Ovary (tissue), 9 donors: Measurements from ENCODE around the gene GAS2L1. TPM values are rescaled to one million over a fixed set of nuclear protein-coding genes. Genes with fewer than 3 reads are reported as not detected.

Experiments used
- DNase-seq, 5 donors: peaks; one replicate each; pipeline ENCODE4 v3.0.0-alpha.2; 2019 to 2020
- H3K27ac ChIP-seq, 2 donors: fragments of 200-600 bp; one replicate each; pipeline versions ENCODE4 v1.5.1 to v1.8.0; 2019 to 2022
- H3K27me3 ChIP-seq: fragments of 200-600 bp; one replicate; pipeline ENCODE4 v1.8.0; 2022
- H3K36me3 ChIP-seq: fragments of 200-600 bp; sonication (generic); one replicate; pipeline ENCODE4 v1.5.1; 2019
- H3K4me1 ChIP-seq: one replicate; pipeline ENCODE4 v1.8.1; 2013; ENCODE audit warnings: mild to moderate bottlenecking, moderate library complexity; ENCODE audit not compliant: insufficient read depth
- H3K4me3 ChIP-seq: fragments of 200-600 bp; sonication (generic); one replicate; pipeline ENCODE4 v1.5.1; 2017
- H3K9me3 ChIP-seq, 2 donors: fragments of 200-600 bp in 1 of 2; sonication (generic) in 1 of 2; one replicate each; pipeline versions ENCODE4 v1.5.1 to v1.8.1; 2013 to 2019; ENCODE audit warnings: mild to moderate bottlenecking in 1 of 2, moderate library complexity in 1 of 2
- EP300 ChIP-seq: sonication (generic); formaldehyde crosslinking; IDR thresholded peaks from one replicate; pipeline ENCODE4 v1.6.1; 2017; ENCODE audit warnings: antibody characterized with exemption
- POLR2A ChIP-seq: fragments of 450-650 bp; IDR thresholded peaks from one replicate; pipeline ENCODE4 v1.6.1; 2017; ENCODE audit warnings: antibody characterized with exemption, mild to moderate bottlenecking, moderate library complexity
- WGBS, 3 donors: extraction: QIAGEN DNeasy Blood & Tissue Kit in 1 of 3; methylation state at CpG; one replicate each; pipeline versions ENCODE4 v1.1.5 to v1.1.7; 2013 to 2017; 5-methylcytosine and 5-hydroxymethylcytosine counted together
- intact Hi-C, 4 donors: fragments of 100-400 bp; cut with DNase I; formaldehyde crosslinking; loops; one replicate each; pipeline versions ENCODE4 v1.11.0 to v1.15.1; 2022 to 2023
- polyA plus RNA-seq, 2 donors: library from polyadenylated mRNA; stranded (reverse); fragments of 200-250 nt in 1 of 2; fragments of 350-450 nt in 1 of 2; fragmentation: Illumina TruSeq in 1 of 2; extraction: RNeasy Lipid Tissue Mini Kit (QIAGEN cat#74804) in 1 of 2; gene quantifications; one replicate each; pipeline ENCODE4 v1.2.3, GENCODE V29; 2013 to 2014
- total RNA-seq, 7 donors: library from RNA; depleted of rRNA in 2 of 7; stranded (reverse); fragments of >200 nt in 2 of 7; fragmentation: NEBNext Ultra II Directional in 3 of 7; extraction: Animal tissue kit (Norgen Biotek cat#: 25700) in 3 of 7; gene quantifications; one replicate each; pipeline versions ENCODE4 v1.1.0 to v1.2.4, GENCODE V29; 2016 to 2023
- TF ChIP-seq, protein P1 (sequence below), 3 donors: fragments of 450-650 bp in 2 of 3; fragments of 200-600 bp in 1 of 3; IDR thresholded peaks; one replicate each; pipeline versions ENCODE4 v1.5.1 to v1.8.0; 2016 to 2022; ENCODE audit warnings: antibody characterized with exemption in 3 of 3, mild to moderate bottlenecking in 1 of 3
- donor health status: DM: no; HTN: no; CAD: no; lungs with moderate emphysema.
- donor health status: DM: no; HTN: no; CAD: no.
- donor health status: Bipolar disorder and iron deficiency.
- donor health status: DM: yes; HTN: yes; CAD: no.
- donor health status: DM: no; HTN: no; CAD: no.
- donor health status: DM: yes; HTN: yes; CAD: no.

Gene GAS2L1
- total and polyA plus RNA-seq, 9 donors = 2.1 to 21.0 (median 9.8) TPM

DNA sequence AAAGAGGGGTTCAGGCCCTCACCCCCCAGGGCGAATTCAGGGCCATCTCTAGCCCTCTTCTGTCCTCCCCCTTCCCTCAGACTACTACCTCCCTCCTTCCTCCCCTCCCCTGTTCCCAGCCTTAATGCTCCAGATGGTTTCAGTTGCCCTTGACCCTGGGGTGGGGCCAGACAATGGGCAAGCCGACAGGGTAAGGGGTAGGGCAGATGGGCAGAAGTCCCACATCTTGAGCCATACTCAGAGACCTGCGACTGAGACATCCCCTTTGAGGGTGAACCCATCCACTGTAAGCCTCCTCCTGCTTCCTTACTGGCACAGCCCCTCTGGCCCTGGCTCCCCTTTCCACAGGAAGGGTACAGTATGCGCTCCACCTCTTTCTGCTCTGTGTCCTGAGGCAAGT, 40.5 kb upstream of the GAS2L1 start:
- Histone ChIP-seq H3K27ac (no peak overlapping the region), H3K9me3 (no peaks in the 10 kb centered on the region), H3K27me3 (no peaks in the 10 kb centered on the region), H3K36me3 (no peaks in the 10 kb centered on the region), H3K4me3 (no peak overlapping the region), H3K4me1 (peaks cover 9% of the 10 kb centered on the region)
- 34 to 41% (median 34%) methylated on average over 4 of the region's 4 CpGs for WGBS, 3 donors
- DNase-seq = peak in 4 of 5 donors; percentile 27 to 61 (median 34)
- TF ChIP-seq, protein P1, sequence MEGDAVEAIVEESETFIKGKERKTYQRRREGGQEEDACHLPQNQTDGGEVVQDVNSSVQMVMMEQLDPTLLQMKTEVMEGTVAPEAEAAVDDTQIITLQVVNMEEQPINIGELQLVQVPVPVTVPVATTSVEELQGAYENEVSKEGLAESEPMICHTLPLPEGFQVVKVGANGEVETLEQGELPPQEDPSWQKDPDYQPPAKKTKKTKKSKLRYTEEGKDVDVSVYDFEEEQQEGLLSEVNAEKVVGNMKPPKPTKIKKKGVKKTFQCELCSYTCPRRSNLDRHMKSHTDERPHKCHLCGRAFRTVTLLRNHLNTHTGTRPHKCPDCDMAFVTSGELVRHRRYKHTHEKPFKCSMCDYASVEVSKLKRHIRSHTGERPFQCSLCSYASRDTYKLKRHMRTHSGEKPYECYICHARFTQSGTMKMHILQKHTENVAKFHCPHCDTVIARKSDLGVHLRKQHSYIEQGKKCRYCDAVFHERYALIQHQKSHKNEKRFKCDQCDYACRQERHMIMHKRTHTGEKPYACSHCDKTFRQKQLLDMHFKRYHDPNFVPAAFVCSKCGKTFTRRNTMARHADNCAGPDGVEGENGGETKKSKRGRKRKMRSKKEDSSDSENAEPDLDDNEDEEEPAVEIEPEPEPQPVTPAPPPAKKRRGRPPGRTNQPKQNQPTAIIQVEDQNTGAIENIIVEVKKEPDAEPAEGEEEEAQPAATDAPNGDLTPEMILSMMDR (IDR thresholded peaks at IDR 0.05) = no peak
- TF ChIP-seq POLR2A = no peak
- TF ChIP-seq EP300 = no peak
- intact Hi-C loops = no loop called here

DNA sequence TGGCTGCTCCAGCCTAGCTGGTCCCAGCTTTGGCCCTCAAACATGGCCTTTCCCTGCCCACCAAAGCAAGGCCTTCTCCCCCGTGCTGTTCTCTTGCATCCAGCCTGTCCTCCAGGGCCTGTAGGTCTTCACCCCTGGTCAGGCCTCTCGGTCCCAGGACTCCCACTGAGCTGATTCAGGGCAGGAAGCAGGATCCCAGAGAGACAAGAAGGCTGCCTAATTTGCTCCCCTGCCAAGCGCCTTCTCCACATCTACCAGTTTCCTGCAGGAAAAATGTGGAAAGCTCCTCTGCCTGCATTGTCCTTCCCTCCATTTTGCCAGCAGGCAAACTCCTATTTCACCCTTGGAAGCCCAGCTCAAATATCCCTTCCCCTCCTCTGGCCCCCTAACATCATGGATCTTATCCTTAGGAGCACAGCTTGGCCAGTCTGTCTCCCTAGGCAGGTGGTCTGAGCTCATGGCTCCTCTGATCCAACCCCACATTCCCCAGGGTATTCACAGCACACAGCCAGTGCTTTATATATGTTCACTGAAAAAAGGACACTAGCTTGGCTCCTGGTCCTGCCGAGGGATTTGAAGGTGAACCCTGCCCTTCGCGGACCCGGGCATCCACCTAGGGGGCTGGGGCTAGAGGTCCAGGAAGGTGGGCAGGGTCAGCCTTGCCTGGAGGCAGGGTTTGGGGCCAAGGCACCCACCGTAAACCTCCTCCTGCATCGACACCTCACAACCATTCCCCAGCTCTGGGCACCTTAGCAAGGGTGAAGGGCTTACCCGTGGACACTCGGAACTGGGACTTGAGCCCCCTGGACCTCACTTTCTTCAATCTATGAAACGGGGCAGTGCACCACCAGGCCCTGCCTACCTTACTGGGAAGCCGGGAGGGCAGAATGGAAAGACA, 39.6 kb upstream of the GAS2L1 start:
- peak in 1 of 5 donors; percentile 27 for DNase-seq
- no peaks in the 10 kb centered on the region for H3K9me3 ChIP-seq
- no peaks in the 10 kb centered on the region for H3K27me3 ChIP-seq
- TF ChIP-seq, protein P1 (IDR thresholded peaks at IDR 0.05) = no peak
- no peak for TF ChIP-seq EP300
- TF ChIP-seq POLR2A = no peak
- peaks cover 11% of the 10 kb centered on the region for H3K4me1 ChIP-seq
- 11 to 12% (median 11%) methylated on average over 12 to 13 of the region's 13 CpGs for WGBS, 3 donors
- peak overlapping the region; percentile 84 to 99 for H3K27ac ChIP-seq
- H3K4me3 ChIP-seq = peak overlapping the region; percentile 98
- no peaks in the 10 kb centered on the region for H3K36me3 ChIP-seq
- intact Hi-C loops = no loop called here

DNA sequence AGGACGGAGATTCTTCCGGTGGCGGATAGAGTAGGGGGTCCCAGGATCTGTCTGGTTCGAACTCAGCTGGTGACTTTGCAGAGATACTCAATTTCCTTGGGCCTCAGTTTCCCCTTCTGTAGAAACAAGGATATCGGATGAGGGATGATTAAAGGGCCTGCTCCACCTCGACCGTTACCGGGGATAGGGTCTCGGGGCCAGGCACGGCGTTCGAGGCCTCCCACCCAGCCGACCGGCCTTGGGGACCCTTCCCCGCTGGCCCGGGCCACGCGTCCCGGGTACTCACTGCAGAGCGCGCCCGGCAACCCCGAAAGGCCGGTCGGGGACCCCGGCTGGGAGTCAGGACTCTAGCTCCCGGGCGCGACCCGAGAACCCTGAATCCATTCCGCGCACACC, 39.0 kb upstream of the GAS2L1 start:
- intact Hi-C loops = no loop called here
- Histone ChIP-seq H3K27ac (peak overlapping the region; percentile 84 to 99), H3K9me3 (no peaks in the 10 kb centered on the region)

DNA sequence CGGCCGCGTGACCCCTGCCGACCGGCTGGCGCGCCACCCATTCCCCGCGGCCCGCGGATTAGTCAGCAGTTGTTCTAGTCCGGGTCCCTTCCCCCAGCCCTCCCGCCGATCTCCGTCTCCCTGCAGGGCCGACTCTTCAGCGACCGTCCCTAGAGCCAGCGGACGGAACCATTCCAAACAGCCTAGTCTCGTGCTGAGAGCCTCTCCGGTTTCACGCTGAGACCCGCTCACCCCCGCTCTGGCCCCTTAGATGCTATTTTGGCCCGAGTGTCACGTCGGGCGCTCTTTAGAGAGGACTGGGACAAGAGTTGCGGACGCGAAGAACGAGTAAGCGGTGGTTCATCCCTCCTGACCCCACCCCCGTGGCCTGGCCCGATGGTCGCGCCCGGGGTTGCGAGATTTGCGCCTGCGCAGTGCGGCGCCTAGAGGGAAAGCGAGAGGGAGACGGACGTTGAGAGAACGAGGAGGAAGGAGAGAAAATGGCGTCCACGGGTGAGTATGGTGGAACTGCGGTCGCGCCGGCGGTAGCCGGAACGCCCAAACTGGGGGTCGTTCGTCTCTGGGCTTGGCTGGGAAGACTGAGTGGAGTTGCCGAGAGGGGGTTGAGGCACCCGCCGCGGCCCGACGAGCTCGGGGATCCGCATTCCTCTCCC, 38.5 kb upstream of the GAS2L1 start, which contains the start of the genes EWSR1 and RHBDD3:
Gene EWSR1, plus strand, starts transcription at position 411 of the 653 bp plus-strand sequence. Its CDS starts 69 bp downstream, at position 480.
Gene RHBDD3, minus strand, starts transcription at position 124 of the 653 bp plus-strand sequence. CDS start 2,355 bp downstream, outside the sequence.
- DNase-seq = peak; percentile 95 to 98 (median 96)
- H3K4me3 ChIP-seq = peak within 1 kb of the TSS; percentile 98
- H3K4me1 ChIP-seq = peaks cover 11% of the 10 kb centered on the region
- WGBS, 3 donors = 0 to 1% (median 0%) methylated on average over 51 to 67 of the region's 67 CpGs
- no peaks in the 10 kb centered on the region for H3K27me3 ChIP-seq
- H3K9me3 ChIP-seq = no peaks in the 10 kb centered on the region
- H3K36me3 ChIP-seq = no peaks in the 10 kb centered on the region
- H3K27ac ChIP-seq = peak within 1 kb of the TSS; percentile 84 to 99
- intact Hi-C loops = no loop called here
- TF ChIP-seq, protein P1 (IDR thresholded peaks at IDR 0.05) = peak in 1 of 3 donors; percentile 1
- peak; percentile 86 for TF ChIP-seq POLR2A
- no peak for TF ChIP-seq EP300

More for the DNA sequence above, 39.0 kb upstream of the GAS2L1 start:
- Histone ChIP-seq H3K4me3 (peak overlapping the region; percentile 98), H3K36me3 (no peaks in the 10 kb centered on the region), H3K27me3 (no peaks in the 10 kb centered on the region), H3K4me1 (peaks cover 11% of the 10 kb centered on the region)
- DNase-seq = no peak
- TF ChIP-seq, protein P1 (IDR thresholded peaks at IDR 0.05) = no peak
- TF ChIP-seq EP300 (no peak), POLR2A (no peak)
- 0 to 1% (median 0%) methylated on average over 28 to 32 of the region's 32 CpGs for WGBS, 3 donors
